ENCODE measurements around the gene TRIM33.

- TF ChIP-seq CTCF (IDR thresholded peaks at IDR 0.05) = no peak
- no peak for TF ChIP-seq POLR2A (IDR thresholded peaks at IDR 0.05)
Observed at GRCh38 chr1:114488739-114489138, 22.3 kb downstream of the TRIM33 start.

Measured in lower leg skin (tissue), 3 donors.